GM12874 (cell line): ENCODE results near the gene HTT.

Experiments used
- CTCF ChIP-seq: IDR thresholded peaks from 2 replicates; pipeline ENCODE4 v1.5.1; 2011; ENCODE audit warnings: low read depth, mild to moderate bottlenecking, control low read depth, low read length, moderate library complexity; ENCODE audit not compliant: insufficient read depth

HTT gene

DNA sequence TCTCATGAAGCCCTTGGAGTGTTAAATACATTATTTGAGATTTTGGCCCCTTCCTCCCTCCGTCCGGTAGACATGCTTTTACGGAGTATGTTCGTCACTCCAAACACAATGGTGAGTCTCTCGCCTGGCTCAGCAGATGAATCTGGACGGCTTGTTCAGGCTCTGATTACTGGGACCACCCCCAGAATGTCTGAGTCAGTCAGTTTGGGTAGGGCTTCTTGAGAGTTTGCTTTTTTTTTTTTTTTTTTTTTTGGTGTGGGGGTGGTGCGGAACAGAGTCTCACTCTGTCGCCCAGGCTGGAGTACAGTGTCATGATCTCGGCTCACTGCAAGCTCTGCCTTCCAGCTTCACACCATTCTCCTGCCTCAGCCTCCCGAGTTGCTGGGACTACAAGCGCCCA is 112.1 kb downstream of the HTT start:
- TF ChIP-seq CTCF, result no peak

- TF ChIP-seq CTCF, result no peak
Observed at GRCh38 chr4:3188118-3188517, 113.6 kb downstream of the HTT start.

DNA sequence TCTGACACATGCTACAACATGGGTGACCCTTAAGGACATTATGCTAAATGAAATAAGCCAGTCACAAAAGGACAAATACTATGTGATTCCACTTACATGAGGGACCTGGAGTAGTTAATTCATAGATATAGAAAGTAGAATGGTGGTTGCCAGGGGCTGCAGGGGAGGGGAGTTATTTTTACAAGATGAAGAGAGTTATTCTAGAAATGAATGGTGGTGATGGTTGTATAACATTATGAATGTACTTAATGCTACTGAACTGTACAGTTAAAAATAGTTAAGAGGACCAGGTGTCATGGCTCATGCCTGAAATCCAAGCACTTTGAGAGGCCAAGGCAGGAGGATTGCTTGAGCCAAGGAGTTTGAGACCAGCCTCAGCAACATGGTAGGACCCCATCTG is 115.0 kb downstream of the HTT start:
- TF ChIP-seq CTCF, result no peak

GRCh38 chr4:3190549-3190948 is 116.1 kb downstream of the HTT start:
- TF ChIP-seq CTCF, result no peak

- TF ChIP-seq CTCF, result no peak
Observed at GRCh38 chr4:3192188-3192587, 117.7 kb downstream of the HTT start.

- TF ChIP-seq CTCF, result no peak
Observed at GRCh38 chr4:3192827-3193226, 118.3 kb downstream of the HTT start.

- no peak for TF ChIP-seq CTCF
Observed at GRCh38 chr4:3193531-3194203, 119.2 kb downstream of the HTT start.
